ENCODE results near the gene ESR2. TPM values are rescaled to one million over a fixed set of nuclear protein-coding genes. Genes with fewer than 3 reads are reported as not detected.
A peak's percentile ranks its signal among the peaks of the same experiment; 100 is the strongest.
"Not testable (repeated sequence)": the region's sequence is repeated elsewhere in the genome, so short reads cannot be mapped to it uniquely, and the experiment has no call there.

ESR2 gene
- total RNA-seq, 1 donor from 2014 or later: 0.30 TPM

- no peak for TF ChIP-seq CTCF (IDR thresholded peaks at IDR 0.05)
- intact Hi-C loops (cut with DNase I): no loop called here
Observed at GRCh38 chr14:64326502-64326901, 32.3 kb upstream of the ESR2 start.

DNA sequence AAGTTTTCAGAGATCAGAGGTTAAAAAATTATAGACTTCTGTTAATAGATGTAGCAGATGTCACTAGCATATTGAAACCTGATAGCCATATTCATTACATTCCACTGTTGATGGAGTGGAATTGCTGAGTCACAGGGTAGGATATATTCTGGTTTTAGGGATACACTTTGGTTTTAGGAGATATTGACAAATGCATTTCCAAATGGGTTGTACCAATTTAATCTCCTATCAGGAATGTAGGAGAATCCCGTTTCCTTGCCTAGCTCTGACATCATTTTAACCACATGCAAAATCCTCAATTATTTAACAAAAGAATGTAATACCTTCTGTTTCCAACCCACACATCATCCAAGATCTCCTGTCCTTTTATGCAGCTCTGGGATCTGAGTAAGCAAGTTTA lies 30.7 kb upstream of the ESR2 start:
- Histone ChIP-seq H3K27me3 (ENCODE audit: low read depth) (no peaks in the 10 kb centered on the region), H3K27ac (no peak overlapping the region), H3K4me3 (no peak overlapping the region), H3K4me1 (no peaks in the 10 kb centered on the region), H3K9me3 (no peaks in the 10 kb centered on the region), H3K36me3 (no peaks in the 10 kb centered on the region)
- TF ChIP-seq CTCF (IDR thresholded peaks at IDR 0.05): no peak
- ATAC-seq: no peak
- intact Hi-C loops (cut with DNase I): no loop called here
- DNase-seq: no peak

More at GRCh38 chr14:64326502-64326901, 32.3 kb upstream of the ESR2 start:
- Histone ChIP-seq H3K9me3 (no peaks in the 10 kb centered on the region), H3K36me3 (no peaks in the 10 kb centered on the region), H3K27me3 (ENCODE audit: low read depth) (no peaks in the 10 kb centered on the region), H3K27ac (no peak overlapping the region), H3K4me3 (no peak overlapping the region), H3K4me1 (no peaks in the 10 kb centered on the region)
- no peak for DNase-seq
- no peak for ATAC-seq

DNA sequence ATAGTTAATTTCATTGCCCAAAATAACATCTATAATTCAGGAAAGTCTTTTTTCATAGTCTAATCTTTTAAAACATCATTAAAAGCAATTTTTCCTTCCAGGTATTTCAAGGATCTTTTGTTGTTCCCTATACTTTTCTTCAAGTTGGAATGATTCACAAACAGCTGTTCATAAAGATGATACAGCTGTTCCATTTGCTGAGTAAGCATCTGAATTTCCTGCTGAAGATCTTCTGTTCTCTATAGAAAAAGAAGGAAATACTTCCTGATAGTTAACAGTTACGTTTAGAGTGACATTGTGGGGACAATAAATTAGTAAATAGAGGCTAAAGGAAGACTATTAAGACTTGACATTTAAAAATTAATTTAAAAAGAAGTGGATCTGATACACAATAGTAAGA lies 30.3 kb upstream of the ESR2 start:
- no peaks in the 10 kb centered on the region for H3K4me1 ChIP-seq
- no peak overlapping the region for H3K27ac ChIP-seq
- H3K9me3 ChIP-seq: no peaks in the 10 kb centered on the region
- intact Hi-C loops (cut with DNase I): no loop called here
- ATAC-seq (no peak), DNase-seq (no peak)
- H3K27me3 ChIP-seq (ENCODE audit: low read depth): no peaks in the 10 kb centered on the region
- TF ChIP-seq CTCF (IDR thresholded peaks at IDR 0.05): no peak
- H3K4me3 ChIP-seq: no peak overlapping the region
- H3K36me3 ChIP-seq: no peaks in the 10 kb centered on the region

- DNase-seq; ATAC-seq; H3K4me3 ChIP-seq; intact Hi-C loops (cut with DNase I); H3K27ac ChIP-seq; H3K4me1 ChIP-seq; H3K36me3 ChIP-seq; H3K9me3 ChIP-seq; H3K27me3 ChIP-seq (ENCODE audit: low read depth): not testable (repeated sequence)
Observed at GRCh38 chr14:64320362-64320761, 26.2 kb upstream of the ESR2 start.

DNA sequence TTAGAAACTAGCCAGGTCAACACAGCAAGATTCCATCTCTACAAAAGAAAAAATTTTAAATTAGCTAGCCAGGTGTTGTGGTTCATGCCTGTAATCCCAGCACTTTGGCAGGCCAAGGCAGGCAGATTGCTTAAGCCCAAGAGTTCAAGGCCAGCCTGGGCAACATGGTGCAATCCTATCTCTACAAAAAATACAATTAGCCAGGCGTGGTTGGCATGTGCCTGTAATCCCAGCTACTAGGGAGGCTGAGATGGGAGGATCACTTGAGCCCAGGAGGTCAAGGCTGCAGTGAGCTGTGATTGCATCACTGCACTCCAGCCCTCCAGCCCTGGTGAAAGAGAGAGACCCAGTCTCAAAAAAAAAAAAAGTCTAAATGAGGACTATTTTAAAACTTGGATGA lies 24.5 kb upstream of the ESR2 start:
- intact Hi-C loops (cut with DNase I); H3K36me3 ChIP-seq: not testable (repeated sequence)

DNA sequence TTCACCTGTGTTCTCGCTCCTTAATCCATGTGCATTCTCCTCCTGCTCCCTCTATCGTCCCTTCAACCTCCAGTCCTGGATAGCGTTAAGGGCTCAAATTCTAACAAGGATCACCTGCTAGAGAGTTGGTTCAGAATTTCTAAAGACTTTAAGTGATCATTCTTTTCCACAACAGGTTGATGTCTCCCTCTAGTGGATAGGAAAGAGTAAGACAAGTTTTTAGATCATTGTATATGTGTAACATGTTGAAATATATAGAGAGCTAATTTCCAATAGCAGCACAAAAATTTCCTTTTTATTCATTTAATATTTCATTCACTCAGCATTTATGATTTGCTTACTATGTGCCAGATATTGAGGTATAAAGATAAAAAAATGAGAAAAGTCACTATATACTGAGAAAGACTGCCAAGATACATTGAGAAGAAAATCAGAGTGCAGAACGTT lies 9.3 kb upstream of the ESR2 start:
- Histone ChIP-seq H3K36me3 (no peaks in the 10 kb centered on the region), H3K27ac (no peak overlapping the region), H3K27me3 (ENCODE audit: low read depth) (no peaks in the 10 kb centered on the region), H3K4me3 (no peak overlapping the region), H3K9me3 (no peaks in the 10 kb centered on the region), H3K4me1 (no peaks in the 10 kb centered on the region)
- intact Hi-C loops (cut with DNase I): no loop called here
- DNase-seq: no peak
- ATAC-seq: peak; percentile 76 to 79
- TF ChIP-seq CTCF (IDR thresholded peaks at IDR 0.05): peak; percentile 77

More for the DNA sequence above, 24.5 kb upstream of the ESR2 start:
- H3K4me3 ChIP-seq; ATAC-seq; H3K4me1 ChIP-seq; H3K27ac ChIP-seq; H3K27me3 ChIP-seq (ENCODE audit: low read depth); H3K9me3 ChIP-seq; DNase-seq: not testable (repeated sequence)

DNA sequence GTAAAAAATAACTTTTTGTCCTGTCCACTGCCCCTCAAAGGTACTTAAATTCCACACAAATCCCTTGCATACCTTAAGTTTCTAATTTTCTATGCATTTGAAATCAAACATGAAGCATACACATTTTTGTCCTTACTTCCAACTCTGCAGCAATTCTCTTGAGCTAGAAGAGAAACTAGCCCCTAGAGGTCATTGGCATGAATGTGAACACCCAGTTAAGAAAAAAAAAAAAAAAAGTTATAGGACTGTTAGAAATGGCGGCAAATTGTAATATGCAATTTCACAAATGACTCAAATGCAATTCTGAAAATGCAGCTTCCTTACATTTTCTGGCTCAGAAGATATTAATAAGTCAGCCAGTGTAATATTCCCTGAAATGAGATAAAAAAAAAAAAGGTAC lies 4.6 kb upstream of the ESR2 start:
- H3K27me3 ChIP-seq (ENCODE audit: low read depth): peaks cover 8% of the 10 kb centered on the region
- no peak overlapping the region for H3K27ac ChIP-seq
- no peaks in the 10 kb centered on the region for H3K36me3 ChIP-seq
- H3K9me3 ChIP-seq: no peaks in the 10 kb centered on the region
- peaks cover 11% of the 10 kb centered on the region for H3K4me1 ChIP-seq
- ATAC-seq (no peak), DNase-seq (no peak)
- no peak overlapping the region for H3K4me3 ChIP-seq
- no peak for TF ChIP-seq CTCF (IDR thresholded peaks at IDR 0.05)
- intact Hi-C loops (cut with DNase I): no loop called here
